ENCODE results near the gene MIS18A.

MIS18A gene

GRCh38 chr21:32298148-32298559 is 19.3 kb upstream of the MIS18A start:
- H2BK12ac ChIP-seq (ENCODE audit: low read length): no peak overlapping the region
- no peak overlapping the region for H2BK15ac ChIP-seq (ENCODE audit: low read length)
- no peak overlapping the region for H3K4me2 ChIP-seq (ENCODE audit: insufficient read depth, low read length, poor library complexity, severe bottlenecking)
- no peak overlapping the region for H4K91ac ChIP-seq (ENCODE audit: low read depth, low read length, poor library complexity)
- H2AFZ ChIP-seq (ENCODE audit: low read length): no peak overlapping the region
- WGBS, 2 donors (ENCODE audit: extremely low coverage in 2 of 2, insufficient read length in 2 of 2, insufficient replicate concordance in 1 of 2): no CpG with 5 or more reads among the region's 6 CpGs
- no peaks in the 10 kb centered on the region for H3K27me3 ChIP-seq (ENCODE audit: control insufficient read depth in 3 of 3, insufficient read depth in 3 of 3, low read depth in 1 of 3, low read length in 3 of 3)
- H3K4ac ChIP-seq (ENCODE audit: low read length): no peak overlapping the region
- H3K36me3 ChIP-seq (replicated peaks in 1 of 2; ENCODE audit: control insufficient read depth in 2 of 2, insufficient read depth in 2 of 2, low read length in 2 of 2): peaks cover 7 to 16% of the 10 kb centered on the region in 2 donors
- no peak overlapping the region for H4K8ac ChIP-seq (ENCODE audit: low read depth, low read length)
- DNase-seq (ENCODE audit: low spot score): no peak
- H3K27ac ChIP-seq (replicated peaks; ENCODE audit: low read length): no peak overlapping the region
- H3K18ac ChIP-seq (ENCODE audit: low read length): no peak overlapping the region
- H3K23ac ChIP-seq (ENCODE audit: low read depth, low read length, poor library complexity): no peak overlapping the region
- no peak overlapping the region for H3K9ac ChIP-seq (ENCODE audit: low read depth, low read length, poor library complexity)
- no peaks in the 10 kb centered on the region for H3K4me1 ChIP-seq (ENCODE audit: control insufficient read depth in 2 of 2, insufficient read depth in 1 of 2, low read depth in 1 of 2, low read length in 2 of 2)
- peaks cover 2% of the 10 kb centered on the region for H3K79me1 ChIP-seq (ENCODE audit: low read depth, low read length)
- no peak overlapping the region for H2AK5ac ChIP-seq (ENCODE audit: low read depth, low read length)
- no peak overlapping the region for H2BK120ac ChIP-seq (ENCODE audit: low read depth, low read length)
- H3K9me3 ChIP-seq (replicated peaks in 1 of 2; ENCODE audit: control insufficient read depth in 2 of 2, insufficient read depth in 1 of 2, low read depth in 1 of 2, low read length in 2 of 2): peaks cover 0 to 4% of the 10 kb centered on the region in 2 donors
- H3K4me3 ChIP-seq (ENCODE audit: low read length in 2 of 2): no peak overlapping the region
- H2BK5ac ChIP-seq (ENCODE audit: low read length): no peak overlapping the region
- no peak overlapping the region for H3K14ac ChIP-seq (ENCODE audit: low read length)

GRCh38 chr21:32297449-32297848 is 18.6 kb upstream of the MIS18A start:
- DNase-seq (ENCODE audit: low spot score): no peak
- peaks cover 7 to 16% of the 10 kb centered on the region in 2 donors for H3K36me3 ChIP-seq (replicated peaks in 1 of 2; ENCODE audit: control insufficient read depth in 2 of 2, insufficient read depth in 2 of 2, low read length in 2 of 2)
- H3K18ac ChIP-seq (ENCODE audit: low read length): no peak overlapping the region
- no CpG with 5 or more reads among the region's 7 CpGs for WGBS, 2 donors (ENCODE audit: extremely low coverage in 2 of 2, insufficient read length in 2 of 2, insufficient replicate concordance in 1 of 2)
- H2BK12ac ChIP-seq (ENCODE audit: low read length): no peak overlapping the region
- no peak overlapping the region for H2BK5ac ChIP-seq (ENCODE audit: low read length)
- no peaks in the 10 kb centered on the region for H3K4me1 ChIP-seq (ENCODE audit: control insufficient read depth in 2 of 2, insufficient read depth in 1 of 2, low read depth in 1 of 2, low read length in 2 of 2)
- H3K9ac ChIP-seq (ENCODE audit: low read depth, low read length, poor library complexity): no peak overlapping the region
- H3K4me3 ChIP-seq (ENCODE audit: low read length in 2 of 2): no peak overlapping the region
- no peak overlapping the region for H4K8ac ChIP-seq (ENCODE audit: low read depth, low read length)
- H3K79me1 ChIP-seq (ENCODE audit: low read depth, low read length): peaks cover 2% of the 10 kb centered on the region
- no peak overlapping the region for H3K4me2 ChIP-seq (ENCODE audit: insufficient read depth, low read length, poor library complexity, severe bottlenecking)
- H2BK120ac ChIP-seq (ENCODE audit: low read depth, low read length): no peak overlapping the region
- H3K4ac ChIP-seq (ENCODE audit: low read length): no peak overlapping the region
- peaks cover 0 to 4% of the 10 kb centered on the region in 2 donors for H3K9me3 ChIP-seq (replicated peaks in 1 of 2; ENCODE audit: control insufficient read depth in 2 of 2, insufficient read depth in 1 of 2, low read depth in 1 of 2, low read length in 2 of 2)
- no peak overlapping the region for H2BK15ac ChIP-seq (ENCODE audit: low read length)
- no peaks in the 10 kb centered on the region for H3K27me3 ChIP-seq (ENCODE audit: control insufficient read depth in 3 of 3, insufficient read depth in 3 of 3, low read depth in 1 of 3, low read length in 3 of 3)
- H3K23ac ChIP-seq (ENCODE audit: low read depth, low read length, poor library complexity): no peak overlapping the region
- no peak overlapping the region for H2AFZ ChIP-seq (ENCODE audit: low read length)
- H3K27ac ChIP-seq (replicated peaks; ENCODE audit: low read length): no peak overlapping the region
- H3K14ac ChIP-seq (ENCODE audit: low read length): no peak overlapping the region
- no peak overlapping the region for H2AK5ac ChIP-seq (ENCODE audit: low read depth, low read length)
- no peak overlapping the region for H4K91ac ChIP-seq (ENCODE audit: low read depth, low read length, poor library complexity)

- no peaks in the 10 kb centered on the region for H3K79me1 ChIP-seq (ENCODE audit: low read depth, low read length)
- H3K4ac ChIP-seq (ENCODE audit: low read length): no peak overlapping the region
- H4K91ac ChIP-seq (ENCODE audit: low read depth, low read length, poor library complexity): no peak overlapping the region
- H2BK5ac ChIP-seq (ENCODE audit: low read length): no peak overlapping the region
- no peak overlapping the region for H3K18ac ChIP-seq (ENCODE audit: low read length)
- H2BK15ac ChIP-seq (ENCODE audit: low read length): no peak overlapping the region
- no peak overlapping the region for H2AK5ac ChIP-seq (ENCODE audit: low read depth, low read length)
- DNase-seq (ENCODE audit: low spot score): no peak
- no peak overlapping the region for H3K4me3 ChIP-seq (ENCODE audit: low read length in 2 of 2)
- no peak overlapping the region for H3K27ac ChIP-seq (replicated peaks; ENCODE audit: low read length)
- no peaks in the 10 kb centered on the region for H3K9me3 ChIP-seq (replicated peaks in 1 of 2; ENCODE audit: control insufficient read depth in 2 of 2, insufficient read depth in 1 of 2, low read depth in 1 of 2, low read length in 2 of 2)
- H2AFZ ChIP-seq (ENCODE audit: low read length): no peak overlapping the region
- no peaks in the 10 kb centered on the region for H3K36me3 ChIP-seq (replicated peaks in 1 of 2; ENCODE audit: control insufficient read depth in 2 of 2, insufficient read depth in 2 of 2, low read length in 2 of 2)
- no peak overlapping the region for H3K23ac ChIP-seq (ENCODE audit: low read depth, low read length, poor library complexity)
- no peaks in the 10 kb centered on the region for H3K4me1 ChIP-seq (ENCODE audit: control insufficient read depth in 2 of 2, insufficient read depth in 1 of 2, low read depth in 1 of 2, low read length in 2 of 2)
- no peak overlapping the region for H3K9ac ChIP-seq (ENCODE audit: low read depth, low read length, poor library complexity)
- no peak overlapping the region for H4K8ac ChIP-seq (ENCODE audit: low read depth, low read length)
- H3K27me3 ChIP-seq (ENCODE audit: control insufficient read depth in 3 of 3, insufficient read depth in 3 of 3, low read depth in 1 of 3, low read length in 3 of 3): no peaks in the 10 kb centered on the region
- no peak overlapping the region for H3K4me2 ChIP-seq (ENCODE audit: insufficient read depth, low read length, poor library complexity, severe bottlenecking)
- H3K14ac ChIP-seq (ENCODE audit: low read length): no peak overlapping the region
- H2BK120ac ChIP-seq (ENCODE audit: low read depth, low read length): no peak overlapping the region
- H2BK12ac ChIP-seq (ENCODE audit: low read length): no peak overlapping the region
- WGBS, 2 donors (ENCODE audit: extremely low coverage in 2 of 2, insufficient read length in 2 of 2, insufficient replicate concordance in 1 of 2): no CpG with 5 or more reads among the region's 4 CpGs
Observed at GRCh38 chr21:32285476-32285875, 6.6 kb upstream of the MIS18A start.

GRCh38 chr21:32282992-32283391 is 4.1 kb upstream of the MIS18A start:
- DNase-seq (ENCODE audit: low spot score): no peak
- no peak overlapping the region for H2BK15ac ChIP-seq (ENCODE audit: low read length)
- H4K8ac ChIP-seq (ENCODE audit: low read depth, low read length): no peak overlapping the region
- H3K4me3 ChIP-seq (ENCODE audit: low read length in 2 of 2): no peak overlapping the region
- H3K9ac ChIP-seq (ENCODE audit: low read depth, low read length, poor library complexity): no peak overlapping the region
- WGBS, 2 donors (ENCODE audit: extremely low coverage in 2 of 2, insufficient read length in 2 of 2, insufficient replicate concordance in 1 of 2): no CpG with 5 or more reads among the region's 6 CpGs
- H3K14ac ChIP-seq (ENCODE audit: low read length): no peak overlapping the region
- no peak overlapping the region for H3K4me2 ChIP-seq (ENCODE audit: insufficient read depth, low read length, poor library complexity, severe bottlenecking)
- no peak overlapping the region for H3K4ac ChIP-seq (ENCODE audit: low read length)
- no peak overlapping the region for H2BK120ac ChIP-seq (ENCODE audit: low read depth, low read length)
- no peak overlapping the region for H3K27ac ChIP-seq (replicated peaks; ENCODE audit: low read length)
- H3K36me3 ChIP-seq (replicated peaks in 1 of 2; ENCODE audit: control insufficient read depth in 2 of 2, insufficient read depth in 2 of 2, low read length in 2 of 2): no peaks in the 10 kb centered on the region
- no peak overlapping the region for H3K18ac ChIP-seq (ENCODE audit: low read length)
- H2AFZ ChIP-seq (ENCODE audit: low read length): no peak overlapping the region
- H3K4me1 ChIP-seq (ENCODE audit: control insufficient read depth in 2 of 2, insufficient read depth in 1 of 2, low read depth in 1 of 2, low read length in 2 of 2): peaks cover 2 to 3% of the 10 kb centered on the region in 2 donors
- H3K27me3 ChIP-seq (ENCODE audit: control insufficient read depth in 3 of 3, insufficient read depth in 3 of 3, low read depth in 1 of 3, low read length in 3 of 3): no peaks in the 10 kb centered on the region
- H4K91ac ChIP-seq (ENCODE audit: low read depth, low read length, poor library complexity): no peak overlapping the region
- H2AK5ac ChIP-seq (ENCODE audit: low read depth, low read length): no peak overlapping the region
- no peak overlapping the region for H3K23ac ChIP-seq (ENCODE audit: low read depth, low read length, poor library complexity)
- no peaks in the 10 kb centered on the region for H3K79me1 ChIP-seq (ENCODE audit: low read depth, low read length)
- H2BK5ac ChIP-seq (ENCODE audit: low read length): no peak overlapping the region
- no peak overlapping the region for H2BK12ac ChIP-seq (ENCODE audit: low read length)
- no peaks in the 10 kb centered on the region for H3K9me3 ChIP-seq (replicated peaks in 1 of 2; ENCODE audit: control insufficient read depth in 2 of 2, insufficient read depth in 1 of 2, low read depth in 1 of 2, low read length in 2 of 2)

All from neuronal stem cell (in vitro differentiated cells).